HEK293 (cell line): ENCODE results near the gene CFAP43.

Source experiments
- CTCF ChIA-PET: fragments of 350-600 bp; formaldehyde crosslinking; extraction: SDS; loops from one replicate; lab custom pipeline; 2021; ENCODE audit warnings: antibody characterized with exemption; lab: Yijun Ruan, JAX
- POLR2A ChIA-PET: fragments of 300-600 bp; formaldehyde crosslinking; extraction: SDS; loops from one replicate; lab custom pipeline; 2020; ENCODE audit warnings: antibody characterized with exemption, inconsistent platforms; lab: Yijun Ruan, JAX
- H3K27ac ChIP-seq: fragments of 200-500 bp; sonication (Bioruptor generic); 2 replicates; pipeline ENCODE4 v1.5.1; 2014; ENCODE audit warnings: low read depth, low read length, control low read depth, inconsistent platforms; ENCODE audit errors: extremely low read depth
- H3K36me3 ChIP-seq, 2 experiments: fragments of 200-500 bp in 1 of 2; sonication (Bioruptor generic) in 1 of 2; 1 replicate in 1 of 2; 2 replicates in 1 of 2; pipeline ENCODE4 v1.5.1; 2014 to 2017; ENCODE audit warnings: inconsistent platforms in 2 of 2, low read length in 2 of 2; ENCODE audit not compliant: control insufficient read depth in 2 of 2, insufficient read depth in 1 of 2
- H3K4me1 ChIP-seq: fragments of 200-500 bp; sonication (Bioruptor generic); 2 replicates; pipeline ENCODE4 v1.5.1; 2014; ENCODE audit warnings: mild to moderate bottlenecking, low read length, inconsistent platforms; ENCODE audit not compliant: control insufficient read depth, insufficient read depth
- H3K4me3 ChIP-seq: 2 replicates; pipeline ENCODE4 v1.5.1; 2011; ENCODE audit warnings: low read depth, mild to moderate bottlenecking, control low read depth, low read length, moderate library complexity
- H3K9me3 ChIP-seq: fragments of 200-500 bp; sonication (Bioruptor generic); 2 replicates; pipeline ENCODE4 v1.5.1; 2014; ENCODE audit warnings: low read depth, low read length, inconsistent platforms; ENCODE audit not compliant: control insufficient read depth, insufficient read depth
- CTCF ChIP-seq: fragments of 450-650 bp; formaldehyde crosslinking; IDR thresholded peaks from 2 replicates; pipeline ENCODE4 v1.5.1; 2016; ENCODE audit warnings: missing biosample characterization, missing genetic modification characterization
- FEZF1 ChIP-seq: fragments of 450-650 bp; formaldehyde crosslinking; IDR thresholded peaks from 2 replicates; pipeline ENCODE4 v1.5.1; 2016; ENCODE audit warnings: missing biosample characterization, missing genetic modification characterization
- IKZF3 ChIP-seq: fragments of 450-650 bp; IDR thresholded peaks from 2 replicates; pipeline ENCODE4 v1.5.0; 2018; ENCODE audit warnings: missing biosample characterization, mild to moderate bottlenecking, missing genetic modification characterization, moderate library complexity
- INSM2 ChIP-seq: fragments of 450-650 bp; formaldehyde crosslinking; IDR thresholded peaks from 2 replicates; pipeline ENCODE4 v1.5.1; 2016; ENCODE audit warnings: missing biosample characterization, missing genetic modification characterization
- KLF10 ChIP-seq: fragments of 450-650 bp; IDR thresholded peaks from 2 replicates; pipeline ENCODE4 v1.5.1; 2018; ENCODE audit warnings: missing biosample characterization, mild to moderate bottlenecking, missing genetic modification characterization
- PRDM6 ChIP-seq: fragments of 450-650 bp; formaldehyde crosslinking; IDR thresholded peaks from 2 replicates; pipeline ENCODE4 v1.5.1; 2017; ENCODE audit warnings: missing biosample characterization, missing genetic modification characterization
- TCF7L2 ChIP-seq: IDR thresholded peaks from 2 replicates; pipeline ENCODE4 v1.6.1; 2011; ENCODE audit warnings: low read depth, mild to moderate bottlenecking, inconsistent platforms, low read length, moderate library complexity, borderline replicate concordance
- ZBTB20 ChIP-seq: fragments of 450-650 bp; formaldehyde crosslinking; IDR thresholded peaks from 2 replicates; pipeline ENCODE4 v1.5.1; 2016; ENCODE audit warnings: missing biosample characterization, missing genetic modification characterization
- ZNF121 ChIP-seq: fragments of 450-650 bp; formaldehyde crosslinking; IDR thresholded peaks from 2 replicates; pipeline ENCODE4 v1.5.1; 2016; ENCODE audit warnings: missing biosample characterization, missing genetic modification characterization
- ZNF146 ChIP-seq: fragments of 450-650 bp; formaldehyde crosslinking; IDR thresholded peaks from 2 replicates; pipeline ENCODE4 v1.5.1; 2016; ENCODE audit warnings: missing biosample characterization, missing genetic modification characterization
- ZNF24 ChIP-seq: fragments of 450-650 bp; formaldehyde crosslinking; IDR thresholded peaks from 2 replicates; pipeline ENCODE4 v1.5.1; 2016; ENCODE audit warnings: missing biosample characterization, missing genetic modification characterization
- ZNF292 ChIP-seq: fragments of 450-650 bp; formaldehyde crosslinking; IDR thresholded peaks from 2 replicates; pipeline ENCODE4 v1.5.1; 2016; ENCODE audit warnings: low read depth, missing biosample characterization, missing genetic modification characterization, borderline replicate concordance
- ZNF302 ChIP-seq: fragments of 450-650 bp; formaldehyde crosslinking; IDR thresholded peaks from 2 replicates; pipeline ENCODE4 v1.5.1; 2016; ENCODE audit warnings: missing biosample characterization, missing genetic modification characterization, low read depth
- ZNF335 ChIP-seq: fragments of 450-650 bp; formaldehyde crosslinking; conservative IDR thresholded peaks from 2 replicates; pipeline ENCODE4 v1.5.1; 2016; ENCODE audit warnings: missing biosample characterization, missing genetic modification characterization
- ZNF350 ChIP-seq: fragments of 450-650 bp; formaldehyde crosslinking; IDR thresholded peaks from 2 replicates; pipeline ENCODE4 v1.5.0; 2017; ENCODE audit warnings: missing biosample characterization, mild to moderate bottlenecking, missing genetic modification characterization
- ZNF362 ChIP-seq: fragments of 450-650 bp; formaldehyde crosslinking; IDR thresholded peaks from 2 replicates; pipeline ENCODE4 v1.5.1; 2016; ENCODE audit warnings: missing biosample characterization, missing genetic modification characterization
- ZNF366 ChIP-seq: fragments of 450-650 bp; formaldehyde crosslinking; conservative IDR thresholded peaks from 2 replicates; pipeline ENCODE4 v1.5.1; 2016; ENCODE audit warnings: missing biosample characterization, missing genetic modification characterization
- ZNF518A ChIP-seq: fragments of 450-650 bp; formaldehyde crosslinking; conservative IDR thresholded peaks from 2 replicates; pipeline ENCODE4 v1.5.1; 2016; ENCODE audit warnings: low read depth, missing biosample characterization, missing genetic modification characterization
- ZNF645 ChIP-seq: fragments of 450-650 bp; formaldehyde crosslinking; IDR thresholded peaks from 2 replicates; pipeline ENCODE4; 2016; ENCODE audit warnings: missing biosample characterization, missing genetic modification characterization
- ZNF654 ChIP-seq: fragments of 450-650 bp; formaldehyde crosslinking; IDR thresholded peaks from 2 replicates; pipeline ENCODE4 v1.5.1; 2016; ENCODE audit warnings: low read depth, missing biosample characterization, missing genetic modification characterization
- ZNF776 ChIP-seq: fragments of 450-650 bp; formaldehyde crosslinking; IDR thresholded peaks from 2 replicates; pipeline ENCODE4 v1.5.0; 2017; ENCODE audit warnings: missing biosample characterization, missing genetic modification characterization, borderline replicate concordance
- ZNF792 ChIP-seq: fragments of 450-650 bp; formaldehyde crosslinking; IDR thresholded peaks from 2 replicates; pipeline ENCODE4 v1.5.1; 2016; ENCODE audit warnings: missing biosample characterization, missing genetic modification characterization

The CFAP43 gene

GRCh38 chr10:104121485-104122224 lies 110.5 kb downstream of the CFAP43 start, which contains the start of gene SFR1 (continued):
- TF ChIP-seq CTCF (tag by site-specific recombination) = peak; percentile 95

- ChIA-PET CTCF (interaction anchor here (0.6 to 2.2 kb wide), 17 partner anchors 8 to 540 kb away, joined by 3 to 10 read pairs (median 3); no protein-coding TSS in a partner anchor), POLR2A (interaction anchor here (0.6 to 2.2 kb wide), 19 partner anchors 11 to 339 kb away, joined by 3 to 8 read pairs (median 4); partner anchors contain the start of gene CFAP43)
- peak overlapping the region; percentile 56 for H3K4me3 ChIP-seq
- no peaks in the 10 kb centered on the region for H3K9me3 ChIP-seq
- peak overlapping the region; percentile 92 for H3K27ac ChIP-seq
- H3K4me1 ChIP-seq = peaks cover 4% of the 10 kb centered on the region
- H3K36me3 ChIP-seq = peaks cover 3 to 5% of the 10 kb centered on the region in 2 experiments; a peak in 2 of 3 replicates
- TF ChIP-seq TCF7L2 (no peak), ZNF792 (tag by site-specific recombination) (no peak), ZNF24 (tag by site-specific recombination) (no peak), ZNF366 (no peak), ZNF362 (tag by site-specific recombination) (no peak), ZNF518A (0 out of 2 replicates have a peak, but pooled peaks have one; percentile 16), ZNF146 (no peak), ZNF121 (no peak), ZNF654 (tag by site-specific recombination) (0 out of 2 replicates have a peak, but pooled peaks have one; percentile 1), ZNF292 (tag by site-specific recombination) (no peak), IKZF3 (tag by site-specific recombination) (0 out of 2 replicates have a peak, but pooled peaks have one; percentile 40), ZNF776 (no peak), ZNF302 (tag by site-specific recombination) (no peak), ZNF350 (tag by site-specific recombination) (no peak), ZNF335 (peak; percentile 94), ZNF645 (tag by site-specific recombination) (no peak), ZBTB20 (tag by site-specific recombination) (peak; percentile 98), FEZF1 (tag by site-specific recombination) (no peak), PRDM6 (tag by site-specific recombination) (no peak), INSM2 (tag by site-specific recombination) (no peak), KLF10 (tag by site-specific recombination) (no peak)
Measured at GRCh38 chr10:104120903-104121484, 111.2 kb downstream of the CFAP43 start.
